GM23338 (cell line): Measurements from ENCODE around the gene CLIP2. TPM values are rescaled to one million over a fixed set of nuclear protein-coding genes. Genes with fewer than 3 reads are reported as not detected.
A peak's percentile ranks its signal among the peaks of the same experiment; 100 is the strongest.

Experiments
- ATAC-seq: fragments of 200-7000 bp; cut with Tn5 transposase; 3 replicates; pipeline ENCODE4 v1.9.1; 2020
- DNase-seq: peaks from one replicate; pipeline ENCODE4 v3.0.0-alpha.2; 2015; ENCODE audit warnings: low spot score
- H2AFZ ChIP-seq: fragments of 200-600 bp; sonication (generic); 2 replicates; pipeline ENCODE4 v1.8.0; 2016; ENCODE audit warnings: antibody characterized with exemption, mild to moderate bottlenecking, moderate library complexity
- H3F3A ChIP-seq: fragments of 200-600 bp; sonication (generic); replicated peaks from 2 replicates; pipeline ENCODE4 v1.8.0; 2017; ENCODE audit warnings: antibody characterized with exemption, mixed run types, low read depth
- H3K27ac ChIP-seq: fragments of 200-600 bp; sonication (generic); 2 replicates; pipeline ENCODE4 v1.6.1; 2016; ENCODE audit warnings: low read depth
- H3K27me3 ChIP-seq: fragments of 200-600 bp; sonication (generic); 2 replicates; pipeline ENCODE4 v1.8.0; 2016; ENCODE audit warnings: mild to moderate bottlenecking, mixed run types, moderate library complexity; ENCODE audit not compliant: insufficient read depth
- H3K36me3 ChIP-seq: fragments of 200-600 bp; sonication (generic); 2 replicates; pipeline ENCODE4 v1.8.0; 2016; ENCODE audit warnings: mild to moderate bottlenecking; ENCODE audit not compliant: insufficient read depth
- H3K4me1 ChIP-seq: fragments of 200-600 bp; sonication (generic); 2 replicates; pipeline ENCODE4 v1.8.0; 2016; ENCODE audit warnings: mild to moderate bottlenecking, moderate library complexity; ENCODE audit not compliant: insufficient read depth
- H3K4me2 ChIP-seq: fragments of 200-600 bp; sonication (generic); 2 replicates; pipeline ENCODE4 v1.7.1; 2017; ENCODE audit warnings: mixed run types
- H3K4me3 ChIP-seq: fragments of 200-600 bp; sonication (generic); 2 replicates; pipeline ENCODE4 v1.6.1; 2016; ENCODE audit warnings: mixed run types
- H3K79me2 ChIP-seq: fragments of 200-600 bp; sonication (generic); replicated peaks from 2 replicates; pipeline ENCODE4 v1.8.0; 2017; ENCODE audit warnings: mild to moderate bottlenecking; ENCODE audit not compliant: insufficient read depth
- H3K9me2 ChIP-seq: fragments of 200-600 bp; sonication (generic); 2 replicates; pipeline ENCODE4 v1.8.0; 2017; ENCODE audit not compliant: insufficient read depth
- H4K20me1 ChIP-seq: fragments of 200-600 bp; sonication (generic); replicated peaks from 2 replicates; pipeline ENCODE4 v1.8.0; 2017; ENCODE audit warnings: mild to moderate bottlenecking; ENCODE audit not compliant: insufficient read depth
- H3K27ac Mint-ChIP-seq: 2 replicates; pipeline ENCODE4 v1.8.0; 2020; ENCODE audit warnings: inconsistent platforms, mild to moderate bottlenecking, moderate library complexity, mixed read lengths
- H3K27me3 Mint-ChIP-seq: 3 replicates; pipeline ENCODE4 v1.8.0; 2022; ENCODE audit warnings: low read depth, mild to moderate bottlenecking, moderate library complexity, mixed read lengths, inconsistent platforms; ENCODE audit not compliant: insufficient read depth, poor library complexity
- H3K36me3 Mint-ChIP-seq: 3 replicates; pipeline ENCODE4 v1.8.0; 2021; ENCODE audit warnings: low read depth, mild to moderate bottlenecking, inconsistent platforms, moderate library complexity, mixed read lengths
- H3K4me1 Mint-ChIP-seq: 3 replicates; pipeline ENCODE4 v1.8.0; 2020; ENCODE audit warnings: mild to moderate bottlenecking, inconsistent platforms, mixed read lengths
- H3K4me3 Mint-ChIP-seq: 3 replicates; pipeline ENCODE4 v1.8.0; 2021; ENCODE audit warnings: moderate library complexity, mild to moderate bottlenecking, inconsistent platforms, mixed read lengths
- H3K9me3 Mint-ChIP-seq: 3 replicates; pipeline ENCODE4 v1.8.0; 2020; ENCODE audit warnings: moderate library complexity, mild to moderate bottlenecking, inconsistent platforms, mixed read lengths
- ETS1 ChIP-seq: IDR thresholded peaks from 2 replicates; pipeline ENCODE4 v1.6.1; 2016; ENCODE audit warnings: antibody characterized with exemption
- EZH2 ChIP-seq: fragments of 200-600 bp; sonication (generic); IDR thresholded peaks from one replicate; pipeline ENCODE4 v1.8.0; 2017; ENCODE audit warnings: antibody characterized with exemption, mild to moderate bottlenecking, low read depth; ENCODE audit not compliant: unreplicated experiment
- EZH2phosphoT487 ChIP-seq: fragments of 200-600 bp; sonication (generic); IDR thresholded peaks from one replicate; pipeline ENCODE4 v1.8.1; 2018; ENCODE audit warnings: antibody characterized with exemption; ENCODE audit not compliant: unreplicated experiment
- JUNB ChIP-seq: IDR thresholded peaks from one replicate; pipeline ENCODE4 v1.6.1; 2016; ENCODE audit warnings: antibody characterized with exemption; ENCODE audit not compliant: unreplicated experiment
- NANOG ChIP-seq: IDR thresholded peaks from 2 replicates; pipeline ENCODE4 v1.6.1; 2016; ENCODE audit warnings: antibody characterized with exemption, borderline replicate concordance
- POLR2AphosphoS5 ChIP-seq: IDR thresholded peaks from 2 replicates; pipeline ENCODE4 v1.6.1; 2016; ENCODE audit warnings: antibody characterized with exemption, low read depth
- STAT1 ChIP-seq: IDR thresholded peaks from one replicate; pipeline ENCODE4 v1.6.1; 2016; ENCODE audit warnings: antibody characterized with exemption; ENCODE audit not compliant: unreplicated experiment
- ZNF114 ChIP-seq: fragments of 250-450 bp; sonication (Bioruptor Pico); IDR thresholded peaks from 2 replicates; pipeline ENCODE4 v1.5.0; 2020; ENCODE audit warnings: mild to moderate bottlenecking, moderate library complexity
- ZNF331 ChIP-seq: fragments of 250-450 bp; sonication (Bioruptor Pico); IDR thresholded peaks from 2 replicates; pipeline ENCODE4 v1.5.0; 2020; ENCODE audit warnings: low read depth, mild to moderate bottlenecking, moderate library complexity
- polyA plus RNA-seq: library from polyadenylated mRNA; unstranded; fragments of >200 nt; fragmentation: Nextera tagmentation; extraction: Ambion mirVana; gene quantifications from 2 replicates; pipeline ENCODE4 v1.2.1, GENCODE V29; 2016
- total RNA-seq: library from RNA; depleted of rRNA; stranded (reverse); fragments of >200 nt; shearing (Covaris generic); gene quantifications from 2 replicates; pipeline ENCODE4 v1.2.3, GENCODE V29; 2014
- TF ChIP-seq, protein P1 (sequence below), 2 experiments: fragments of 200-600 bp in 1 of 2; sonication (generic) in 1 of 2; conservative IDR thresholded peaks; 2 replicates each; pipeline versions ENCODE4 v1.5.1 to v1.6.1; 2016 to 2017; ENCODE audit warnings: antibody characterized with exemption in 2 of 2, low read depth in 2 of 2, mild to moderate bottlenecking in 2 of 2, moderate library complexity in 1 of 2
- TF ChIP-seq, protein P2 (sequence below): fragments of 250-450 bp; sonication (Bioruptor Pico); IDR thresholded peaks from 2 replicates; pipeline ENCODE4 v1.5.0; 2020; ENCODE audit warnings: mild to moderate bottlenecking, moderate library complexity

The CLIP2 gene
- total and polyA plus RNA-seq, 2 experiments from 2014 or later = 8.1 to 51.9 TPM

GRCh38 chr7:74307738-74308505 is 18.7 kb downstream of the CLIP2 start:
- Histone ChIP-seq H3K27me3 (no peaks in the 10 kb centered on the region), H3K27ac (no peak overlapping the region), H3K4me2 (no peak overlapping the region), H3K4me3 (no peak overlapping the region), H3K79me2 (peaks cover 54% of the 10 kb centered on the region), H3K4me1 (peaks cover 7% of the 10 kb centered on the region; the same call in 1 of the 2 replicates), H2AFZ (no peak overlapping the region), H3K9me2 (no peaks in the 10 kb centered on the region), H4K20me1 (peaks cover 20% of the 10 kb centered on the region), H3K36me3 (no peaks in the 10 kb centered on the region), H3F3A (no peaks in the 10 kb centered on the region)
- TF ChIP-seq, protein P1, sequence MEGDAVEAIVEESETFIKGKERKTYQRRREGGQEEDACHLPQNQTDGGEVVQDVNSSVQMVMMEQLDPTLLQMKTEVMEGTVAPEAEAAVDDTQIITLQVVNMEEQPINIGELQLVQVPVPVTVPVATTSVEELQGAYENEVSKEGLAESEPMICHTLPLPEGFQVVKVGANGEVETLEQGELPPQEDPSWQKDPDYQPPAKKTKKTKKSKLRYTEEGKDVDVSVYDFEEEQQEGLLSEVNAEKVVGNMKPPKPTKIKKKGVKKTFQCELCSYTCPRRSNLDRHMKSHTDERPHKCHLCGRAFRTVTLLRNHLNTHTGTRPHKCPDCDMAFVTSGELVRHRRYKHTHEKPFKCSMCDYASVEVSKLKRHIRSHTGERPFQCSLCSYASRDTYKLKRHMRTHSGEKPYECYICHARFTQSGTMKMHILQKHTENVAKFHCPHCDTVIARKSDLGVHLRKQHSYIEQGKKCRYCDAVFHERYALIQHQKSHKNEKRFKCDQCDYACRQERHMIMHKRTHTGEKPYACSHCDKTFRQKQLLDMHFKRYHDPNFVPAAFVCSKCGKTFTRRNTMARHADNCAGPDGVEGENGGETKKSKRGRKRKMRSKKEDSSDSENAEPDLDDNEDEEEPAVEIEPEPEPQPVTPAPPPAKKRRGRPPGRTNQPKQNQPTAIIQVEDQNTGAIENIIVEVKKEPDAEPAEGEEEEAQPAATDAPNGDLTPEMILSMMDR (conservative IDR thresholded peaks at IDR 0.05; ENCODE audit: low read depth in 2 of 2) = no peak
- H3K27me3 Mint-ChIP-seq = peaks cover 3% of the 10 kb centered on the region
- ATAC-seq (no peak), DNase-seq (no peak)
- H3K36me3 Mint-ChIP-seq = peaks cover 6% of the 10 kb centered on the region; the same call in 2 of the 3 replicates
- H3K4me3 Mint-ChIP-seq = no peak overlapping the region
- H3K9me3 Mint-ChIP-seq = no peaks in the 10 kb centered on the region
- H3K27ac Mint-ChIP-seq = 0 out of 2 replicates have a peak overlapping the region, but pooled peaks have one; percentile 46
- H3K4me1 Mint-ChIP-seq = peaks cover 10% of the 10 kb centered on the region; the same call in 2 of the 3 replicates

- no peaks in the 10 kb centered on the region for H3K36me3 ChIP-seq
- no peak overlapping the region for H2AFZ ChIP-seq
- H3K79me2 ChIP-seq = peaks cover 49% of the 10 kb centered on the region
- no peaks in the 10 kb centered on the region for H3K9me2 ChIP-seq
- ATAC-seq (no peak), DNase-seq (no peak)
- H3F3A ChIP-seq = no peaks in the 10 kb centered on the region
- H3K4me3 ChIP-seq = no peak overlapping the region
- peaks cover 14% of the 10 kb centered on the region for H4K20me1 ChIP-seq
- H3K27me3 ChIP-seq = no peaks in the 10 kb centered on the region
- Mint-ChIP-seq H3K4me1 (peaks cover 10% of the 10 kb centered on the region; the same call in 2 of the 3 replicates), H3K36me3 (peaks cover 6% of the 10 kb centered on the region; the same call in 2 of the 3 replicates), H3K27me3 (peaks cover 7% of the 10 kb centered on the region), H3K9me3 (no peaks in the 10 kb centered on the region), H3K4me3 (no peak overlapping the region), H3K27ac (no peak overlapping the region)
- no peak overlapping the region for H3K27ac ChIP-seq
- H3K4me1 ChIP-seq = peaks cover 7% of the 10 kb centered on the region; the same call in 1 of the 2 replicates
- H3K4me2 ChIP-seq = no peak overlapping the region
- TF ChIP-seq ETS1 = no peak
- TF ChIP-seq EZH2phosphoT487 = no peak
- TF ChIP-seq ZNF331 (CRISPR knock-in tag) = no peak
- no peak for TF ChIP-seq JUNB
- no peak for TF ChIP-seq NANOG
- TF ChIP-seq, protein P2, sequence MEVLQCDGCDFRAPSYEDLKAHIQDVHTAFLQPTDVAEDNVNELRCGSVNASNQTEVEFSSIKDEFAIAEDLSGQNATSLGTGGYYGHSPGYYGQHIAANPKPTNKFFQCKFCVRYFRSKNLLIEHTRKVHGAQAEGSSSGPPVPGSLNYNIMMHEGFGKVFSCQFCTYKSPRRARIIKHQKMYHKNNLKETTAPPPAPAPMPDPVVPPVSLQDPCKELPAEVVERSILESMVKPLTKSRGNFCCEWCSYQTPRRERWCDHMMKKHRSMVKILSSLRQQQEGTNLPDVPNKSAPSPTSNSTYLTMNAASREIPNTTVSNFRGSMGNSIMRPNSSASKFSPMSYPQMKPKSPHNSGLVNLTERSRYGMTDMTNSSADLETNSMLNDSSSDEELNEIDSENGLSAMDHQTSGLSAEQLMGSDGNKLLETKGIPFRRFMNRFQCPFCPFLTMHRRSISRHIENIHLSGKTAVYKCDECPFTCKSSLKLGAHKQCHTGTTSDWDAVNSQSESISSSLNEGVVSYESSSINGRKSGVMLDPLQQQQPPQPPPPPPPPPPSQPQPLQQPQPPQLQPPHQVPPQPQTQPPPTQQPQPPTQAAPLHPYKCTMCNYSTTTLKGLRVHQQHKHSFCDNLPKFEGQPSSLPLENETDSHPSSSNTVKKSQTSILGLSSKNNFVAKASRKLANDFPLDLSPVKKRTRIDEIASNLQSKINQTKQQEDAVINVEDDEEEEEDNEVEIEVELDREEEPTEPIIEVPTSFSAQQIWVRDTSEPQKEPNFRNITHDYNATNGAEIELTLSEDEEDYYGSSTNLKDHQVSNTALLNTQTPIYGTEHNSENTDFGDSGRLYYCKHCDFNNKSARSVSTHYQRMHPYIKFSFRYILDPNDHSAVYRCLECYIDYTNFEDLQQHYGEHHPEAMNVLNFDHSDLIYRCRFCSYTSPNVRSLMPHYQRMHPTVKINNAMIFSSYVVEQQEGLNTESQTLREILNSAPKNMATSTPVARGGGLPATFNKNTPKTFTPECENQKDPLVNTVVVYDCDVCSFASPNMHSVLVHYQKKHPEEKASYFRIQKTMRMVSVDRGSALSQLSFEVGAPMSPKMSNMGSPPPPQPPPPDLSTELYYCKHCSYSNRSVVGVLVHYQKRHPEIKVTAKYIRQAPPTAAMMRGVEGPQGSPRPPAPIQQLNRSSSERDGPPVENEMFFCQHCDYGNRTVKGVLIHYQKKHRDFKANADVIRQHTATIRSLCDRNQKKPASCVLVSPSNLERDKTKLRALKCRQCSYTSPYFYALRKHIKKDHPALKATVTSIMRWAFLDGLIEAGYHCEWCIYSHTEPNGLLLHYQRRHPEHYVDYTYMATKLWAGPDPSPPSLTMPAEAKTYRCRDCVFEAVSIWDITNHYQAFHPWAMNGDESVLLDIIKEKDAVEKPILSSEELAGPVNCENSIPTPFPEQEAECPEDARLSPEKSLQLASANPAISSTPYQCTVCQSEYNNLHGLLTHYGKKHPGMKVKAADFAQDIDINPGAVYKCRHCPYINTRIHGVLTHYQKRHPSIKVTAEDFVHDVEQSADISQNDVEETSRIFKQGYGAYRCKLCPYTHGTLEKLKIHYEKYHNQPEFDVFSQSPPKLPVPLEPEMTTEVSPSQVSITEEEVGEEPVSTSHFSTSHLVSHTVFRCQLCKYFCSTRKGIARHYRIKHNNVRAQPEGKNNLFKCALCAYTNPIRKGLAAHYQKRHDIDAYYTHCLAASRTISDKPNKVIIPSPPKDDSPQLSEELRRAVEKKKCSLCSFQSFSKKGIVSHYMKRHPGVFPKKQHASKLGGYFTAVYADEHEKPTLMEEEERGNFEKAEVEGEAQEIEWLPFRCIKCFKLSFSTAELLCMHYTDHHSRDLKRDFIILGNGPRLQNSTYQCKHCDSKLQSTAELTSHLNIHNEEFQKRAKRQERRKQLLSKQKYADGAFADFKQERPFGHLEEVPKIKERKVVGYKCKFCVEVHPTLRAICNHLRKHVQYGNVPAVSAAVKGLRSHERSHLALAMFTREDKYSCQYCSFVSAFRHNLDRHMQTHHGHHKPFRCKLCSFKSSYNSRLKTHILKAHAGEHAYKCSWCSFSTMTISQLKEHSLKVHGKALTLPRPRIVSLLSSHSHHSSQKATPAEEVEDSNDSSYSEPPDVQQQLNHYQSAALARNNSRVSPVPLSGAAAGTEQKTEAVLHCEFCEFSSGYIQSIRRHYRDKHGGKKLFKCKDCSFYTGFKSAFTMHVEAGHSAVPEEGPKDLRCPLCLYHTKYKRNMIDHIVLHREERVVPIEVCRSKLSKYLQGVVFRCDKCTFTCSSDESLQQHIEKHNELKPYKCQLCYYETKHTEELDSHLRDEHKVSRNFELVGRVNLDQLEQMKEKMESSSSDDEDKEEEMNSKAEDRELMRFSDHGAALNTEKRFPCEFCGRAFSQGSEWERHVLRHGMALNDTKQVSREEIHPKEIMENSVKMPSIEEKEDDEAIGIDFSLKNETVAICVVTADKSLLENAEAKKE (CRISPR knock-in tag) = no peak
- no peak for TF ChIP-seq STAT1
- TF ChIP-seq ZNF114 (CRISPR knock-in tag) = no peak
- no peak for TF ChIP-seq POLR2AphosphoS5
- no peak for TF ChIP-seq EZH2
These were observed 20.0 kb downstream of the CLIP2 start for GRCh38 chr7:74309181-74309580.
